Effector CD4-positive, alpha-beta T cell (primary cell): ENCODE measurements around the gene TFB2M.
A peak's percentile ranks its signal among the peaks of the same experiment; 100 is the strongest.
"Not testable (repeated sequence)": the region's sequence is repeated elsewhere in the genome, so short reads cannot be mapped to it uniquely, and the experiment has no call there.

Experiments
- DNase-seq: peaks from one replicate; pipeline ENCODE4 v3.0.0-alpha.2; 2020
- total RNA-seq: gene quantifications from one replicate; lab custom pipeline; 2026; lab: John Stamatoyannopoulos, UW

Gene TFB2M, protein sequence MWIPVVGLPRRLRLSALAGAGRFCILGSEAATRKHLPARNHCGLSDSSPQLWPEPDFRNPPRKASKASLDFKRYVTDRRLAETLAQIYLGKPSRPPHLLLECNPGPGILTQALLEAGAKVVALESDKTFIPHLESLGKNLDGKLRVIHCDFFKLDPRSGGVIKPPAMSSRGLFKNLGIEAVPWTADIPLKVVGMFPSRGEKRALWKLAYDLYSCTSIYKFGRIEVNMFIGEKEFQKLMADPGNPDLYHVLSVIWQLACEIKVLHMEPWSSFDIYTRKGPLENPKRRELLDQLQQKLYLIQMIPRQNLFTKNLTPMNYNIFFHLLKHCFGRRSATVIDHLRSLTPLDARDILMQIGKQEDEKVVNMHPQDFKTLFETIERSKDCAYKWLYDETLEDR
- 23.3 reads per million, percentile 50 among the genes with 10 or more reads in this experiment for total RNA-seq

GRCh38 chr1:246566128-246566812 lies at the start of gene TFB2M, which contains the start of gene CNST:
TSS of gene TFB2M (minus strand) at chr1:246566261. CDS start at chr1:246566138, 123 bp downstream.
TSS of gene CNST (plus strand) at chr1:246566456. CDS start at chr1:246591563, 25,107 bp downstream.
- DNase-seq: peak; percentile 87

DNA sequence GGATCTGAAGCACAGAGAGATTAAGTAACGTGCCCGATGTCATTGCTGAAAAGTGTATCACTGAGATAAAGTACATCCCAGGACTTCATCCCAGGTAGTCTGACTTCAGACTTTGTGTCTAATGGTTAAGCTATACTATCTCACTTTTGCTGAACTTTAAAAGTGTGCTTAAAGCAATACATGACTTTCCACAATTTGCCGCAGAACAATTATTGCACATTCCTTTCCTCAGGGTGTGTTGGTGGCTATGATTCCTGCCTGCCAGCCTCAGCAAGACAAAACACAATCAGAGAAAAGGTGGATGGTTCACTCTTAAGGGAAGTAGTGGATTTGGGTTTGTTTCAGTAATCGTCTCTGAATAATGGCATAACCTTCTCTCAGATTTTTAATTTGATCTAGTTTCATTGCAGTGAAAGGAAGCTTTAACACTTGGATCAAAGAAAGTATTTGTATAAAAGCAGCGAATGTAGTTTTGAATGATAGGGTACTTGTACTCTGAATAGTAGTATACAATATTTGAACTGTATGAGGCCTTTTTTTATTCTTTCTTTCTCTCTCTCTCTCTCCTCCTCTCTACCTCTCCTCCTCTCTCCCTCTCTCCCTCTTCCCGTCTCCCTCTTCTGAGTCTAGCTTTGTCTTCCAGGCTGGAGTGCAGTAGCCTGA lies 47.2 kb upstream of the TFB2M start:
- DNase-seq: no peak

GRCh38 chr1:246609632-246610031 lies 43.6 kb upstream of the TFB2M start:
- no peak for DNase-seq

DNA sequence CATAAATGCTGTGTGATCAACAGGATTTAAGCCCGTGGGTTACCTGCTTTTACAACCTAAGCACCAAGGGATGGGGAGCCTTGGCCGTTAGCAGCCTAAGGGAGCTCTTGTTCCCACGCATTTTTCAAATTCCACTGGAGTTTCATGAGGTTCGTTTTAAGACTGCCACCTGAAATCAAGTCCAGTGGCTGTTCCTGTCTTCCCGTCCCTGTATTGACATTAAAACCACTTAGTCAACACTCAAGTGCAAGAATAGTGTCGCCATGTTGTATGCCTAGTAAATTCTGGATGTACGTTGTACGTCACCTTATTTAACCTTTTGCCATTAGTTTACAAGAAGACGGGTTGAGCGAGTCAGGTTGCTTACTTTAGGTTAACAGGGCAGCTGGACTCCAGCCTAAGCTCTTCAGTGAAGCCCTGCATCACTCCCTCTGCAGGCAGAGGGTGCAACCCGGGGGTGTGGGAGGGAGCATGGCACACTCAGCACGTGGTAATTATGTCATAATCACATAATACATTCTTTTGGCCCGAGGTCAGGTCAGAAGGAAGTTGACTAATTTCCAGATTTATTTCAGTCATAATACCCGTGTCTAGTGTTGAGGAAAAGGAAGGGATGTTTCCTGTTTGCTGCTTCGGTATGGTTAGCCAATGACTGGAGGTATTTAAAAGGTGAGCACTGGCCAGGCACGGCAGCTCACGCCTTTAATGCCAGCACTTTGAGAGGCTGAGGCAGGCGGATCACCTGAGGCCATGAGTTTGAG lies 42.7 kb upstream of the TFB2M start:
- DNase-seq: no peak

GRCh38 chr1:246607462-246607861 lies 41.4 kb upstream of the TFB2M start:
- no peak for DNase-seq

GRCh38 chr1:246605231-246605630 lies 39.2 kb upstream of the TFB2M start:
- DNase-seq: not testable (repeated sequence)

DNA sequence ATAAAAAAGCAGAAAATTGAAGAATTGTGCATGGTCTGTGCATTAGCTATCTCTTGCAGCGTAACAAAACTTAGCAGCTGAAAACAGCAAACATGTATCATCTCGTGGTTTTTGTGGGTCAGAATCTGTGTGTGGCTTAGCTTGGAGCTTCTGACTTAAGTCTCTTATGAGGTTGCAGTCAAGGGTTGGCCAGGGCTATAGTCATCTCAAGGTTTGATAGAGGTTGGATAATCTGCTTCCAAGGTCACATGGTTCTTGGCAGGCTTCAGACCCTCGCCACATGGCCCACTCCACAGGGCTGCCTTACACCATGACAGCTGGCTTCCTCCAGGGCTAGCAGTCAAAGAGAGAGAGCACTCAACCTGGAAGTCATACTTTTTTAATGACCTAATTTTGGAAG lies 36.1 kb upstream of the TFB2M start:
- no peak for DNase-seq

GRCh38 chr1:246600579-246600978 lies 34.5 kb upstream of the TFB2M start:
- DNase-seq: no peak

GRCh38 chr1:246599315-246599714 lies 33.3 kb upstream of the TFB2M start:
- no peak for DNase-seq

- DNase-seq: no peak
These were observed 31.9 kb upstream of the TFB2M start for GRCh38 chr1:246597971-246598370.

DNA sequence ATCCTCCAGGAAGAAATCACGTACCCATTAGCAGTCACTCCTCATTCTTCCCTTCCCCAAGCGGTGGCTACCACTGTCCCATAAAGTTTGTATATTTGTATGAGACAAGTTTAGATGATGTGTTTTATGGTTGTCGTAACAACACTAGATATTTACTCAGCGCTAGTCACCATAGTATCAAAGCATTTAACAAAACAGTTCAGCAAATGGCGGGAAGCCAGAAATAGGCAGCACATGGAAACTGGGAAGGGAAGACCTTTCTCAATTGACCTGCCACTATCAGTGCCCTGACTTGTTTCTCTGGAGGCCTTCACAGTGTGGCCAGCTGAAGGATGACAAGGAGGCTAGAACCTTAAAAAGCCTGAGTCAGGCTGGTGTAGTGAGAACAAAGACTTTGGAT lies 31.3 kb upstream of the TFB2M start:
- DNase-seq: no peak

GRCh38 chr1:246595146-246595545 lies 29.1 kb upstream of the TFB2M start:
- no peak for DNase-seq

GRCh38 chr1:246592695-246593094 lies 26.6 kb upstream of the TFB2M start:
- DNase-seq: no peak

DNA sequence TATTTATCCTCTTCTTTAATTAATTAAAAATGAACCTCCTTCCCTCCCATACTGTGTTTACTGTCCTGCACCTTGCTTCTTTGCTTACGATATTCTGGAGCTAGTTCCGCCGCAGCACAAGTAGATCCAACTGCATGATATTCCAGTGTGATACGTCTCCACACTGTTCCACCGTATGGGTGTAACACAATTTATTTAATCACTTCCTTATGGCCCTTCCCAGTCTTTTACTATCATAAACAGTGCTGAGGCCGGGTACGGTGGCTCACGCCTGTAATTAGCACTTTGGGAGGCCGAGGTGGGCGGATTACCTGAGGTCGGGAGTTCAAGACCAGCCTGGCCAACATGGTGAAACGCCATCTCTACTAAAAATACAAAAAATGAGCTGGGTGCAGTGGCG lies 25.9 kb upstream of the TFB2M start:
- no peak for DNase-seq

DNA sequence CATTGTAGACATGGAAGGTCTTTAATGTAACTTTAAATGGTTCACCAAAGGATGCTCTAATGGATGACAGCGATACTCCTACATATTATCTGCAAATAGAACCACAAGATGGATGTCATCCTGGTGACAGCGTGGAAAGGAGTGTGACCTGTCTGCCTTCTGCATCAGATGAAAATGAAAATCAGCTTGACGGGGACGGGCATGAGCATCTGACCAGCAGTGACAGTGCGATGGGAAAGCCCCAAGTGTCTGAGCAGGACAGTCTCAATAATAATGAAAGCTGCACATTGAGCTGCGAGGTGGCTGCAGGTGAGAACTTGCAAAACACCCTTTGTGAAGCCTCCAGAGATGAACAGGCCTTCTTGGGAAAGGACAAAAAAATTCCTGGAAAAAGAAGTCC lies 25.4 kb upstream of the TFB2M start:
- no peak for DNase-seq

GRCh38 chr1:246591047-246591446 lies 25.0 kb upstream of the TFB2M start:
- no peak for DNase-seq

- not testable (repeated sequence) for DNase-seq
These were observed 23.9 kb upstream of the TFB2M start for GRCh38 chr1:246589919-246590318.

GRCh38 chr1:246588159-246588721 lies 22.2 kb upstream of the TFB2M start:
- no peak for DNase-seq

DNA sequence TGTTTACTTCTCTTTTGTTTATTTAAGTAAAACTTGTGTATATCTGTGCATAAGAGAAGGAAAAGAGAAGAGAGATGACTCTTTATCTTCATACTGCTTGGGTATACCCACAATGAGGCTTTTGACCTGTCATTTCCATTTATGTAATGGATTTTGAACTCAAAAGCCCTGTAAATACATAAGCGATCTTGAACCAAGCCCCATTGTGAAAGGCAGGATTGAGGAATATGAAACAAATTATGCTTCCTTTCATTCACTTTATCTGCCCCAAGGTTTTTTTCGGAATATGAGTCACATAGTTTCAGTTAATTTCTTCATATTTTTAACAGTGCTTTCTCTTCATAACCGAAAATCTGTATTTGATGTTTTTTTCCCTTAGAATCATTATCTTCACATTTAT lies 21.5 kb upstream of the TFB2M start:
- no peak for DNase-seq

- DNase-seq: no peak
These were observed 21.0 kb upstream of the TFB2M start for GRCh38 chr1:246587032-246587431.

GRCh38 chr1:246583448-246584185 lies 17.6 kb upstream of the TFB2M start:
- no peak for DNase-seq

- DNase-seq: no peak
These were observed 17.0 kb upstream of the TFB2M start for GRCh38 chr1:246583056-246583440.
